ENCODE results near the gene AGRP.

Gene AGRP

DNA sequence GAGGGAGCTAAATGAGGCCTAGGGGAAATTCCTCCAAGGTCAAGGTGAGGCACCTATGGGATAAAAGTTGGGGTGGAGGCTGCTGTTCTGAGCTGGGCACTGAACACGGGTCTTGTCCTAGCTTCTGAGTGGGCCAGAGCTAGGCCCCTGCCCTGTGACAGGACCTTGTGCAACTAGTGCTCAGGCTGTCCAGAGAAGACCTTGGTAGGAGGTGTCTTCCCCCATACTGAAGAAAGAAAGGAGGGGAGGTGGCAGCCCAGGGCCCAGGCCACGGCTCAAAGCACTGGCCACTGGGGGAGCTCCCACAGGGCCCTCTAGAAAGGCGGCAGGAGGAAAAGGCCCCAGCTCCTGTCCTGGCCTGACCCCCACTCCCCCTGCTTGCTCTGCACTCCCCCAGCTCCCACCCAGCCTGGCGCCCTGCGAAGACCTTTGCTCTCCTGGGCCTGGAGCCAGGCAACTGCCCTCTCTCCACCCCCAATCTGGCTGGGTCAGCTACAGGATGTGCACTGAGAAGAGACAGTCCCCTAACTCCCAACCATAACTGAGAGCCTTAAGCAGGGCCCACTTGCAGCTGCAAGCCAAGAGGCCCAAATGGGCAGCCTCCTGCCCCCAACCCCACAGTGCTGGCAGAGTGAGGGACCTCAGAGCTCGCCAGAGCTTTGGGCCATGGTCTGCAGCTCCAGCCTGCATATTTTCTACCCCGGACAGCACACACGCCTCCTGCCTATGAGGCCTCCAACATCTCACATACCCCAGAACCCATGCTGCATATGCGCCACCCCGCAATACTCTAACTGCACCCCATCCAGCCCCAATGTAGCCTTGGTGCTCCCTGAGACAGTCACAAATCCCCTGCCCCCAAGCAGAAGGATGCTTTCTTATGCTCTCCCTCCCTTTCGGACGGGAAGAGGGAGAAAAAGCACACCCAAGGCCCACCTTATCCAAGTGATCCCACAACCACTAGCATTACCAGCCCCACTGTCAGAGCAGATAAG lies 37.1 kb downstream of the AGRP start:
- DNase-seq (ENCODE audit: low read depth): no peak
- TF ChIP-seq, protein P1, sequence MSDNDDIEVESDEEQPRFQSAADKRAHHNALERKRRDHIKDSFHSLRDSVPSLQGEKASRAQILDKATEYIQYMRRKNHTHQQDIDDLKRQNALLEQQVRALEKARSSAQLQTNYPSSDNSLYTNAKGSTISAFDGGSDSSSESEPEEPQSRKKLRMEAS (IDR thresholded peaks at IDR 0.05; ENCODE audit: low read depth, low read length): no peak
- TF ChIP-seq POLR2A (IDR thresholded peaks at IDR 0.05; ENCODE audit: extremely low read depth, insufficient read length): no peak
- no peak for TF ChIP-seq CTCF (IDR thresholded peaks at IDR 0.05; ENCODE audit: low read depth, low read length)
- TF ChIP-seq MYC (IDR thresholded peaks at IDR 0.05; ENCODE audit: low read depth, low read length): no peak

GRCh38 chr16:67445441-67445912 lies 37.9 kb downstream of the AGRP start:
- no peak overlapping the region for H3K4me3 ChIP-seq (ENCODE audit: low read depth, low read length)
- DNase-seq (ENCODE audit: low read depth): no peak
- TF ChIP-seq CTCF (IDR thresholded peaks at IDR 0.05; ENCODE audit: low read depth, low read length): no peak

More for the DNA sequence above, 37.1 kb downstream of the AGRP start:
- no peak overlapping the region for H3K4me3 ChIP-seq (ENCODE audit: low read depth, low read length)

DNA sequence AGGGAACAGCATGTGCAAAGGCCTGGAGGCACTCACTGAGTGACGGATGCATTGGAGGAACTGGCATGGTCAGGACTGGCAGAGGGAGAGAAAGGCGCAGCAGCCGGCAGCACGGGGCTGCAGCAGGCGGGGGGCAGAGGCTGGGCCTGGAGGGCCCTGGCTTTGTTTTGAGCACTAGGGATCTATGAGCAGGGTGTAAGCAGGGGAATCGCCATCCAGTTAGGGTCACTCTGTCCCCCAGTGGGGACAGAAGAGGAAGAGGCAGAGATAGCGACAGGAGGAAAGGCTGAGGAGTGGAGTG lies 38.3 kb downstream of the AGRP start:
- no peak overlapping the region for H3K4me3 ChIP-seq (ENCODE audit: low read depth, low read length)
- DNase-seq (ENCODE audit: low read depth): no peak
- TF ChIP-seq, protein P1 (IDR thresholded peaks at IDR 0.05; ENCODE audit: low read depth, low read length): no peak
- no peak for TF ChIP-seq MYC (IDR thresholded peaks at IDR 0.05; ENCODE audit: low read depth, low read length)
- TF ChIP-seq POLR2A (IDR thresholded peaks at IDR 0.05; ENCODE audit: extremely low read depth, insufficient read length): no peak
- no peak for TF ChIP-seq CTCF (IDR thresholded peaks at IDR 0.05; ENCODE audit: low read depth, low read length)

- DNase-seq (ENCODE audit: low read depth): no peak
- no peak overlapping the region for H3K4me3 ChIP-seq (ENCODE audit: low read depth, low read length)
- TF ChIP-seq POLR2A (IDR thresholded peaks at IDR 0.05; ENCODE audit: extremely low read depth, insufficient read length) (no peak), CTCF (IDR thresholded peaks at IDR 0.05; ENCODE audit: low read depth, low read length) (no peak), MYC (IDR thresholded peaks at IDR 0.05; ENCODE audit: low read depth, low read length) (no peak)
- TF ChIP-seq, protein P1 (IDR thresholded peaks at IDR 0.05; ENCODE audit: low read depth, low read length): no peak
These were observed 38.9 kb downstream of the AGRP start for GRCh38 chr16:67444259-67445125.

GRCh38 chr16:67443265-67443664 lies 40.1 kb downstream of the AGRP start:
- no peak for DNase-seq (ENCODE audit: low read depth)
- TF ChIP-seq CTCF (IDR thresholded peaks at IDR 0.05; ENCODE audit: low read depth, low read length) (no peak), POLR2A (IDR thresholded peaks at IDR 0.05; ENCODE audit: extremely low read depth, insufficient read length) (no peak), MYC (IDR thresholded peaks at IDR 0.05; ENCODE audit: low read depth, low read length) (no peak)
- TF ChIP-seq, protein P1 (IDR thresholded peaks at IDR 0.05; ENCODE audit: low read depth, low read length): no peak
- no peak overlapping the region for H3K4me3 ChIP-seq (ENCODE audit: low read depth, low read length)

Measured in NB4 (cell line).